Activated CD8-positive, alpha-beta memory T cell treated with anti-CD3 and anti-CD28 coated beads for 1 hour (primary cell): ENCODE data around the gene PPP1R15A.
"Not testable (repeated sequence)": the region's sequence is repeated elsewhere in the genome, so short reads cannot be mapped to it uniquely, and the experiment has no call there.

ENCODE experiments used
- DNase-seq, 2 donors: peaks; one replicate each; pipeline ENCODE4 v3.0.0-alpha.2; 2020; ENCODE audit warnings: low read depth in 1 of 2; ENCODE audit errors: extremely low read depth in 1 of 2

PPP1R15A gene

DNA sequence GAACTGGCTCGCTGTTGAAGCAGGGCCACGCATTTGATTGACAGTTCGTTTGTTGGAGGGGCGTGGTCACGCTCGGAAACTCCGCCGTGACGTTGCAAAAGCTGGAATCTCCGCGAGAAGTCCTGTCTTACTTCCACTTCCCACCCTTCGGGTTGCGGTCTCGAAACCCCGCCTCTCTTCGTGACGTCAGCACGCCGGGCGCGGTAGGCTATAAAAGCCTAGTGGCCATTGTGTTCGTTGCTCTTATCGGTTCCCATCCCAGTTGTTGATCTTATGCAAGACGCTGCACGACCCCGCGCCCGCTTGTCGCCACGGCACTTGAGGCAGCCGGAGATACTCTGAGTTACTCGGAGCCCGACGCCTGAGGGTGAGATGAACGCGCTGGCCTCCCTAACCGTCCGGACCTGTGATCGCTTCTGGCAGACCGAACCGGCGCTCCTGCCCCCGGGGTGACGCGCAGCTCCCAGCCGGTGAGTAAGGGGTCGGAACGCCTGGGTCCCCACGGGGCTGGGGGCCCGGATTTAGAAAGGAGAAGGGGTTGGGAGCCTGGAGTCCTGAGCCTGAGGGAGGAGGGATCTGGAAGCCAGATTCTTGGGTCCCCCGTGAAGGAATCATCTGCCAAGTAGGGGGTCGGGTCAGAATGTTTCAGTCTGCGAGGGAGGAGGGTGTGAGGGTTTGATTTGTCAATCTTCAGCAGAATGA, at the start of gene PPP1R15A:
TSS of gene PPP1R15A (plus strand) at position 240 of the 702 bp plus-strand sequence. CDS start 813 bp downstream, outside the sequence.
- DNase-seq, result peak; percentile 96 to 97

DNA sequence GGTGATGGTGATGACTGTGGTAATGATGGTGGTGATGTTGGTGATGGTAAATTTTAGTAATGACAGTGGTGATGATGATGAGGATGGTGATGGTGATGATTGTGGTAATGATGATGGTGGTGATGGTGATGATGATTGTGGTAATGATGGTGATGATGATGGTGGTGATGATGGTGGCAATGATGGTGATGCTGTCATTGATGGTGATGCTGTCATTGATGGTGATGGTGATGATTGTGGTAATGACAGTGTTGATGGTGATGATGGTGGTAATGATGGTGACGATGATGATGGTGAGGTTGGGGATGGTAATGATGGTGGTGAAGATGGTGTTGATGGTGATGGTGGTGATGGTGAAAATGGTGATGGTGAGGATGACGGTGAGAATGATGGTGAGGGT, 49.7 kb upstream of the PPP1R15A start:
- DNase-seq, result no peak

DNA sequence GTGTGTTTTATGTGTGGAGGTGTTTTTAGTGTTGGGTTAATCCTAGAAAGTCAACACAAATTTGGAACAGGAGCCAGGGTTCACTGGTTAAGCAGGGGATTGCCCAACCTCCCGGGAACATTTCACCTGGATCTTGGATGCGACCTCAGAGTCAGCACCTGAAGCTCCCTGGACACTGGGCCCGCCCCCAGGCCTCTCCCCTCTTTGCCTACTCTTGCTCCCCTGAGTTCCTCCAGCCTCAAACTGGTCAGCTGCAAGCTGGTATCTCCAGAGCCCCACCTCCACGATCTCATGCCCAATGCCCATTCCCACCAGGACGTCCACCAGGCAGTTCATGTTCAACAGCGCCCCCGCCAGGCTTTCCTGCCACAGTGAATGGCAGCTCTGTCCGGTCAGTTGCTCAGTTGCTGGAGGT, 45.6 kb upstream of the PPP1R15A start:
- DNase-seq, result no peak

DNA sequence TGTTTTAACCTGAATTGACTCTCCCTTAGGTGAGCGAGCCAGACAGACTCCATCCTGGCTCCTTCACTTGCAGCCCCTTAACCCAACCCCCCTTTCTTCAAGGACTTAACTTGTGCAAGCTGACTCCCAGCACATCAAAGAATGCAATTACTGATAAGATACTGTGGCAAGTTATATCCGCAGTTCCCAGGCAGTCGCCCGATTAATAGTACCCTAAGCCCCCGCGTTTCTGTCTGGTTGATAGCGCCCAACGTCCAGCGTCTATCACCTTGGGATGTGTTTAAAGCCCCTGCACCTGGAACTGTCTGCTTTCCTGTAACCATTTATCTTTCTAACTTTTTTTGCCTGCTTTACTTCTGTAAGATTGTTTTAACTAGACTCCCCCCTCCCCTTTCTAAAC, 42.1 kb upstream of the PPP1R15A start:
- no peak for DNase-seq

DNA sequence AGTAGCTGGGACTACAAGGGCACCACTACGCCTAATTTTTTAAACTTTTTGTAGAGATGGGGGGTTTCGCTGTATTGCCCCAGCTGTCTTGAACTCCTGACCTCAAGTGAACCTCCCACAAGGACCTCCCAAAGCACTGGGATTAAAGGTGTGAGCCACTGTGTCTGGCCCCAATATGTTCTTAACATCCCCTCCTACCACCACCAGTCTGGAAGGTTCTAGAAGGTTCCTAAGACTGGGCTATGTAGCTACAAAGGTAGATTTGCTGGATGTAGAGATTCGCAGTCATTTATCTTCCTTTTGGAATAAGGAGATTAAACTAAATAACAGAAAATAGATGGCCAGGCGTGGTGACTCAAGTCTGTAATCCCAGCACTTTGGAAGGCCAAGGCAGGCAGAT, 41.3 kb upstream of the PPP1R15A start:
- DNase-seq, result no peak

DNA sequence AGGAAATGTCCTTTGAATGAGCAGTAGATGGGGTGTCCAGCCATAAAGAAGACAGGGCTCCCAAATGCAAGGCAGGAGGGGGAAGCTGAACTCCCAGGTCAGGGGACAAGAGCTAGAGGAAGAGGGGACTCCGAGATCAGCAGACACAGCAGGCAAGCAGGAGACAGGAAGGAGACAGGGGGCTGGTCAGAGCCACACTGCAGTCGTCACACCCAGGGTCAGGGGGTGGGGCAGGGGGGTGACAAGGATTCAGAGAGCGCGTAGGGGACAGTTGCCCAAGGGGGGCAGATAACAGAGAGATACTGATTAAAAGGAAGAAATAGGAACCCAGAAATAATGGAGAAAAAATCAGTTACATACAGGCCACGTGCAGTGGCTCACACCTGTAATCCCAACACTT, 39.2 kb upstream of the PPP1R15A start:
- no peak for DNase-seq

DNA sequence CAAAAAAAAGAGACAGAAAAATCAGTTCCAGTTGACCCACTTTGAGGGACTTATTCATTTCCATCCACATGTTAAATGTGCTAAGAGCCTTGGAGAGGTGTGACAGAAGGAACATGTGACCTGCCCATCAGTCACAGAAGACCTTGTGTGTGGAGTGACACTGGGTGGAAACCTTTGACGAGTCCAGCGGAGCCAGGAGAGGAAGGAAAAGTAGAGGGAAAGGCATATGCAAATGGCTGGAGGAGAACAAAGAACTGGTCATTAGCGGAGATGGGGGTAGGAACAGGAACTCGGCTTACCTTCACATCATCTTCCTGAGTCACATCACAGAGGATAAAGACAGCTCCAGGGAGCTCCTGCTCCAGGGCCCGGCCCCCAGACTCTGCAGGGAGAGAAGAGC, 38.2 kb upstream of the PPP1R15A start:
- DNase-seq, result no peak

DNA sequence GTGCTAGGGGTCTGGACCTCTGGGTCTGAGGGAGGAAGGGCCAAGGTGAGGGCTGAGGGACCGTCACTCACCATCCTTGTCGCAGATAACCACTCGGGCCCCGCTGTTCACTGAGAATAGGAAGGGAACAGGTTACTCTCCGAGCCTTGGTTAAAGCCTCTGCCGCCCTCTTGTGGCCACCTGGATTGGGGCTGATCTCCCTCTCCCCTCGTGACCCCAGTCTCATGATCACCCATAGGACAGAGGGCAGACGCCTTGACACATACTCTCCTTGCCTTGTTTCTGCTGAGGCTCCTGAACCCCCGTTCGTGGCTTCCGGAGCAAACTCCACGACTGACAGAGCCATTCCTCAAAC, 36.5 kb upstream of the PPP1R15A start:
- DNase-seq, result peak; percentile 83 to 88

DNA sequence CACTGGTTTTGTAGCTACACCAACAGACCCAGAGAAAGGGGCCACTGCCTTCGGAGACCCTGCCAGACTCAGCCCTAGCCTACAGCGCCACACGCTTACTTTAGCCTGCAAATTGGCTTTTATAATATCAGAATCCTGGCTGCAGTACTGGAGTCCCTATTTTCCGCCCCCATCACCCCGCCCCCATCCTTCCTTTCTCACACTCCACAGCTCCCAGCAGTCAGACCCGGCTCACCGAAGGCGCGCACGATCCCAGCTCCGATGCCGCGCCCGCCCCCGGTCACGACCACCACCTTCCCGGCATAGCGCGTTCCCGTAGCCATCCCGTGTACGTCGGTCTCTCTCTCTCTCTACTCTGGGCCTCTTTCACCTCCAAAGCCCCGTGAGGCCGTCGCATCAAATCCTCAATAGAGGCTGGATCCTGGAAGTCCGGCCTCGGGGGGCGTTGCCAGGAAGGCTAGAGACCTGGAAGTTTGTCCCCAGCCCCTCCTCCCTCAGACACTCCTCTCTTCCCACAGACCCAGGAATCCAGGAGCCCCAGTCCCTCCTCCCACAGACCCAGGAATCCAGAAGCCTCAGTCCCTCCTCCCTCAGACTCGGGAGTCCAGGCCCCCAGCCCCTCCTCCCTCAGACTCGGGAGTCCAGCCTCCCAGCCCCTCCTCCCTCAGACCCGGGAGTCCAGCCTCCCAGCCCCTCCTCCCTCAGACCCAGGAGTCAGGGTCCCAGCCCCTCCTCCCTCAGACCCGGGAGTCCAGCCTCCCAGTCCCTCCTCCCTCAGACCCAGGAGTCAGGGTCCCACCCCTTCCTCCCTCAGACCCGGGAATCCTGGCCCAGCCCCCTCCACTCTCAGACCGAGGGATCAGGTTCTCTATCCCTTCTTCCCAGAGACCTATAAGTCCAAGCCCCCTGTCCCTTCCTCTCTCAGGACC, 35.9 kb upstream of the PPP1R15A start, which contains the start of gene HSD17B14:
TSS of gene HSD17B14 (minus strand) at position 403 of the 929 bp plus-strand sequence. CDS start at position 323, 80 bp downstream.
- DNase-seq, result no peak

DNA sequence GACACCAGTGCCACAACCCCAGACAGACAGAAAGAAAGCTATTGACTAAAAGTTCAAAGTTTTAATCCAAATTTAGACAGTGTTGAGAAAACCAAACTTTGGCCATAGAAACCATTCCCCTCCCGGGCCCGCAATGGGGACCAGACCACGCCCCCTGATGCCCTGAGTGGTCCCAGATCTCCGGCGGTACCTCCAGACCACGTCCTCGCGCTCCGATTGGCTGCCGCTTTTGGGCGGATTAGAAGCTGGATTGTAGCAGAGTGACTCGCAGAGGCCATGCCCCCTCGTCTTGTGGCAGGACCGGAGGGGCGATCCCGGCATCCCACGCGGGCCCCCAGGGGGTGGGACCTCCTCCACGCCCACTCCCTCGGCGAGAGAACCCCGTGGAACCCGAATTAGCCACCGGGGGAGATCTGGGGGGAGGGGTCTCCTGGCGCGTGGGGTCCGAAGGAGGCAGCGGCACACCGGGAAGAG, 35.1 kb upstream of the PPP1R15A start:
- peak; percentile 61 to 73 for DNase-seq

DNA sequence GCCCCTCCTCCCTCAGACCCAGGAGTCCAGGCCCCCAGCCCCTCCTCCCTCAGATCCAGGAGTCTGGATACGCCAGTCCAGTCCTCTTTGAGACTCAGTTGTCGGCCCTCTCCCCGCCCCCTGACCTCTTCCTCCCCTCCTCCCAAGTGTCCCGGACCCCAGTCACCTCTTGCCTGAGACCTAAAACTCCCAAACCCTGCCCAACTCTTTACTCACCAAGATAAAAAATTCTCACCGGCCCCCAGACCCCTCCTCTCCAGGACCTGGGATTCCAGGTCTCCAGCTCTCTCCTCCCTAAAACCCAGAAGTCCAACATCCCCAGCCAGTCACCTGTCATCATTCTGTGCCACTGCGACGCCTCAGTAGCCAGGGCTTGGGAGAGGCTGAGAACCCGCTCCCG, 34.5 kb upstream of the PPP1R15A start:
- no peak for DNase-seq

DNA sequence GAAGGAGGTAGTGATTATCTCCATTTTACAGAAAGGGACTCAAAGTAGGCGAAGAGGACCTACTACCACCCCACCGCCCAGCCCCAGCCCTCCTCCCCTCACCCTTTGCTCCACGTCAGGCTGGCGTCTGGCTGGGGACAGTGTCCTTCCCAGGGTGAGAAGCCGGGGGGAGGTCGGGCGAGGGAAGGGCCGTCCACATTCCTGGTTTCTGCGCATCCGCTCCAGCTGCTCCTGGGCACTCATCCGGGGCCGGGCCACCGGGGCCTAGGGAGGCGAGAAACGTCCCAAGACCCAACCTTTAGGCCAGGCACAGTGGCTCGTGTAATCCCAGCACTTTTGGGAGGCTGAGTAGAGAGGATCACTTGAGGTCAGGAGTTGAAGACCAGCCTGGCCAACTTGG, 31.2 kb upstream of the PPP1R15A start:
- no peak for DNase-seq

DNA sequence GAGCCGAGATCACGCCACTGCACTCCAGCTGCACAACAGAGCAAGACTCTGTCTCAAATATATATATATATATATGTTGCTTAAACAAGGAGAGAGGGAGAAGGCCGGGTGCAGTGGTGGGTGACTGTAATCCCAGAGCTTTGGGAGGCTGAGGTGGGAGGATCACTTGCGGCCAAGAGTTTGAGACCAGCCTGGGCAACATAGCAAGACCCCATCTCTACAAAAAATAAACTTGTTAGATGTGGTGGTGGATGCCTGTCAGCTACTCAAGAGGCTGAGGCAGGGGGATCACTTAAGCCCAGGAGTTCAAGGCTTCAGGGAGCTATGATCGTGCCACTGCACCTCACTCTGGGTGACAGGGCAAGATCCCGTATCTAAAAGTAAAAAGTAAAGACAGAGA, 30.6 kb upstream of the PPP1R15A start:
- DNase-seq, result no peak

DNA sequence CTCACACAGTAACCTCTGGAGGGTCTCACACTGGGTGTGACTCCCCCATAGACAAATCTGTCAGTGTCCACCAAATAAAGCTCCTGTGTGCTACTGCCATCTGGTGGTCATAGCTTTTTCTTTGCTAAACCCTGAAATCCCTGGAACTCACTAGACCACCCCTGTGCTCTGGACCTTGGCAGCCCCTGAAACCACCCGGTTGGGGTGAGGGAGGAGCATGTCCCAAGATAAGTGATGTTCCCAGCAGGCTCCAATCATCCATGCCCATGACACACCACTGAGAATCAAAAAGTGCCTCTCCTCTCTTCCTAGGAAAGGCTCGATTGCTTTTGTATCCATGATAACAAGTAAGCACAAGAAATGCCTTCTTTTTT, 29.4 kb upstream of the PPP1R15A start:
- peak in 1 of 2 donors; percentile 21 for DNase-seq

DNA sequence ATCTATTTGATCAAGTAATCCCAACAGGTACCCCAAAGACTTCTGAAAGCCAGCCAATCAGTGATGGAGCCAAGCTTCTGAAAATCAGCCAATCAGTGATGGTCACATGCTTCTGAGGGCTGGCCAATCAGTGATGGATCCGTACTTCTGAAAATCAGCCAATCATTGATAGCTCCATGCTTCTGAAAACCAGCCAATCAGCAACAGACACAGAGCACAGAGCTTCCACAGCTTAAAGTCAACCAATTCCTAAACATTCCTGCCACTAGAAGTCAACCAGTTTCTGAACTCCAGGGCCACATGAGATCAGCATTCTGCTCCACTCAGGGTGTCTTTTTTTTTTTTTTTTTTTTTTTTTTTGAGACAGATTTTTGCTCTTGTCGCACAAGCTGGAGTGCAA, 27.7 kb upstream of the PPP1R15A start:
- no peak for DNase-seq

DNA sequence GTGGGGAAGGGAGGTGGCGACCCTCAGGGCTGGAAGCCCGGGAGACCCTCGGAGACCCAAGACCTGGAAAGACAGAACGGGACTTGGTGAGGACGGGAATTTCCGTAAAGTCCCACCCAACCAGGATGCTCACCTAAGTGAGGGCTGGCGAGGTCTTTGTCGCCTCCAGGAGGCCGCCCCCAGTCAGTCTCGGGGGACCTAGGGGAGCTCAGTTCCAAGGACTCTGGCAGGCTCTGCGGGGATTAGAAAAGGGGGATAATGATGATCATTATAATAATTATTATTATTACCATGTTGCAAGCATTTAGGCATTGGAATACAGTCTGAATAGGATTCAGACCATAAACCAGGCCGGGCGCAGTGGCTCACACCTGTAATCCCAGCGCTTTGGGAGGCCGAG, 26.8 kb upstream of the PPP1R15A start:
- no peak for DNase-seq

DNA sequence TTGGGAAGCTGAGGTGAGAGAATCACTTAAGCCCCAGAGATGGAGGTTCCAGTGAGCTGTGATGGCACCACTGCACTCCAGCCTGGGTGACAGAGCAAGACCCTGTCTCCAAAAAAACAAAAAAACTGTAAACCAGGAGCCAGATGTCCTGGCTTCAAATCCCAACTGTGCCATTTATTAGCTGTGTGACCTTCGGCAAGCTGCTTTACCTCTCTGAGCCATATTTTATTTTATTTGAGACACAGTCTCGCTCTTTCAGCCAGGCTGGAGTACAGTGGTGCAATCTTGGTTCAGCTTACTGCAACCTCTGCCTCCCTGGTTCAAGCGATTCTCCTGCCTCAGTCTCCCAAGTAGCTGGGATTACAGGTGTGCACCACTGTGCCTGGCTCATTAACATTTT, 25.6 kb upstream of the PPP1R15A start:
- DNase-seq, result not testable (repeated sequence)

DNA sequence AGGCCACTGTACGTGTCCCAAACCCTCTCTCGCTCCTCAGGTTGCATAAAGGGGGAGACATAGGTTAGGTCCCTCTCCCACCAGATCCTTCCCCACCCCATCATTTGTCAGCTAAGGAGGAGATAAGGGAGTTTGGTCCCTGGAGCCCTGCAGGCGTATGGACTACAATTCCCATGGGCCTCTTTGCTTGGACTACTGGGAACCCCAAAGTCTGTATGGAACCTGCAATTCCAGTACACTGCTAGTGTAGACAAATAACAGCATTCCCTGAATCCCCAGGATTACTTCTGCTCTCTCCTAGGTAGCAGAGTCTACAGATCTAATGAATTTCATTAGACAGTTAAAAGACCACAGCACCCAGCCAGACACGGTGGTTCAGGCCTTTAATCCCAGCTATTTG, 19.9 kb upstream of the PPP1R15A start:
- DNase-seq, result no peak

DNA sequence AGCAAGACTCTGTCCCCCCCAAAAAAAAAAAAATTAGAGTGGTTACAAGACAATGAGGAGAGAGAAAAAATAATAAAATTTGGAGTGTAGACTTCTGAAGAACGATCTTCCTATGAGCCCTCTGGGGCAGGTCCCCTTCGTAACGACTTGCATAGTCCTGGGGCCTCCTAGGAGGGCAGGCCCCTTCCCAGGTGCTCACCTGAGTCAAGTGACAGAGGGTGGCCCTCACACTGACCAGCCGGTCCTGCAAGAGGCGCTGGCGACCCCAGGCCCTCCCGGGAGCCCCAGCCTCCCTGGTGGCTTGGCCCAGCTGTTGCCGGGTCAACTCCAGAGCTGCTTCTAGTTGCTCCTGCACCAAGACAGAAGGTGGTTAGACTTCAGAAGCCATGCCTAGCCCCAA, 18.7 kb upstream of the PPP1R15A start:
- no peak for DNase-seq

DNA sequence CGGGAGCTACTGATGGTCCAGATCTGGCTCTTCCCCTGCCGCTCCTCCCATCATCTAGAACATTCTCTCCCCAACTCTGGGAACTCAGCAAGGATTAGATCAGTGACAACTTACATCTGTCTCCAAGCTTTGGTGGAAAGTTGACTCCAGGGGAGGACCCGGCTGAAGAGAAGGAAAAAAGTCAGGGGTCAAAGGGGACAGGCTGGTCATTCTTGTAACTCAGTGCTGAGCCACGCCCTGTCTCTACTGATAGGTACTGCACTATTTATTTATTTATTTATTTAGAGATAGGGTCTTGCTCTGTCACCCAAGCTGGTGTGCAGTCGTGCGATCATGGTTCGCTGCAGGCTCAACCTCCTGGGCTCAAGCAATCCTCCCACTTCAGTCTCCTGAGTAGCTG, 18.1 kb upstream of the PPP1R15A start:
- DNase-seq, result no peak

DNA sequence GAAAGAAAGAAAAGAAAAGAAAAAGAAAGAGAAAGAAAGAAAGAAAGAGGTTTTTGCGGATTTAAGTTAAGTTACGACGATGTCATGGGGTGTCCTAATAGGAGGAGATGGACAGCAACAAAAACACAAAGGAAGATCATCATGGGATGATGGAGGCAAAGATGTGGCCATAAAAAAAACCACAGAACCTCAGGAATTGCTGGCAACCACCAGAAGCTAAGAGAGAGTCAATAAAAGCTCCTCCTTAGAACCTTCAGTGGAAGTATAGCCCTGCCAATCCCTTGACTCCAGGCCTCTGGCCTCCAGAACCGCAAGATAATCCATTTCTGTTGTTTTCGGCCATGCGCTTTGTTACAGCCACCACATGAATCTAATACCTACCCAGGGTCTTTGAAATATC, 15.3 kb upstream of the PPP1R15A start:
- DNase-seq, result no peak
